SK-N-SH (cell line): ENCODE results near the gene ACTN3. TPM values are rescaled to one million over a fixed set of nuclear protein-coding genes. Genes with fewer than 3 reads are reported as not detected.

ENCODE experiments used
- CTCF ChIA-PET: fragments of 300-600, 350-600 bp; formaldehyde crosslinking; extraction: SDS; loops from one replicate; lab custom pipeline; 2021; lab: Yijun Ruan, JAX
- POLR2A ChIA-PET: fragments of 350-600 bp; sonication (Branson Sonifier 250); formaldehyde crosslinking; extraction: SDS; loops from one replicate; lab custom pipeline; 2020; ENCODE audit warnings: antibody characterized with exemption, inconsistent platforms; lab: Yijun Ruan, JAX
- DNase-seq: peaks from one replicate; pipeline ENCODE4 v3.0.0; 2012
- H2AFZ ChIP-seq: fragments of 200-600 bp; sonication (generic); 2 replicates; pipeline ENCODE4 v1.8.1; 2016; ENCODE audit warnings: antibody characterized with exemption, mild to moderate bottlenecking, low read depth
- H3F3A ChIP-seq: fragments of 200-600 bp; sonication (generic); replicated peaks from 2 replicates; pipeline ENCODE3; 2016; ENCODE audit warnings: antibody characterized with exemption, mild to moderate bottlenecking; ENCODE audit not compliant: insufficient read depth
- H3K27ac ChIP-seq, 2 experiments: fragments of 200-500 bp in 1 of 2; fragments of 200-600 bp in 1 of 2; sonication (Bioruptor generic) in 1 of 2; sonication (generic), shearing (Covaris generic) in 1 of 2; 2 replicates each; pipeline versions ENCODE4 v1.5.1 to v1.6.1; 2014 to 2016; ENCODE audit warnings: low read depth in 2 of 2, inconsistent platforms in 1 of 2, low read length in 1 of 2, mild to moderate bottlenecking in 1 of 2, mixed read lengths in 1 of 2
- H3K27me3 ChIP-seq: fragments of 200-600 bp; sonication (generic), shearing (Covaris generic); 2 replicates; pipeline ENCODE4 v1.6.1; 2016; ENCODE audit warnings: mixed run types; ENCODE audit not compliant: insufficient read depth
- H3K36me3 ChIP-seq, 2 experiments: fragments of 200-500 bp in 1 of 2; fragments of 200-600 bp in 1 of 2; sonication (Bioruptor generic) in 1 of 2; sonication (generic) in 1 of 2; replicated peaks in 1 of 2; 2 replicates each; pipeline versions ENCODE3 to v1.5.1; 2014 to 2016; ENCODE audit warnings: low read length in 1 of 2, mild to moderate bottlenecking in 1 of 2; ENCODE audit not compliant: insufficient read depth in 2 of 2, control insufficient read depth in 1 of 2
- H3K4me1 ChIP-seq, 2 experiments: fragments of 200-500 bp in 1 of 2; fragments of 200-600 bp in 1 of 2; sonication (Bioruptor generic) in 1 of 2; sonication (generic), shearing (Covaris generic) in 1 of 2; 2 replicates each; pipeline versions ENCODE4 v1.5.1 to v1.6.1; 2014 to 2016; ENCODE audit warnings: low read depth in 1 of 2, low read length in 1 of 2, mixed run types in 1 of 2; ENCODE audit not compliant: insufficient read depth in 2 of 2, control insufficient read depth in 1 of 2
- H3K4me2 ChIP-seq: fragments of 200-600 bp; sonication (generic), shearing (Covaris generic); 2 replicates; pipeline ENCODE4 v1.6.1; 2017; ENCODE audit warnings: mixed run types
- H3K4me3 ChIP-seq, 2 experiments: fragments of 200-500 bp in 1 of 2; fragments of 200-600 bp in 1 of 2; sonication (Bioruptor generic) in 1 of 2; sonication (generic), shearing (Covaris generic) in 1 of 2; 2 replicates each; pipeline versions ENCODE4 v1.5.1 to v1.8.1; 2014 to 2016; ENCODE audit warnings: low read depth in 2 of 2, inconsistent platforms in 1 of 2, low read length in 1 of 2, mild to moderate bottlenecking in 1 of 2, mixed read lengths in 1 of 2, moderate library complexity in 1 of 2
- H3K79me2 ChIP-seq: fragments of 200-600 bp; sonication (generic); 2 replicates; pipeline ENCODE4 v1.8.1; 2017; ENCODE audit warnings: mild to moderate bottlenecking; ENCODE audit not compliant: insufficient read depth
- H3K9ac ChIP-seq: fragments of 200-600 bp; sonication (generic); 2 replicates; pipeline ENCODE4 v1.6.1; 2017; ENCODE audit warnings: mixed run types
- H3K9me2 ChIP-seq: fragments of 200-600 bp; sonication (generic); 2 replicates; pipeline ENCODE4 v1.6.1; 2017; ENCODE audit warnings: mixed run types
- H3K9me3 ChIP-seq: fragments of 200-600 bp; sonication (generic); 2 replicates; pipeline ENCODE4 v1.6.1; 2017; ENCODE audit warnings: mixed run types, mild to moderate bottlenecking, moderate library complexity
- H4K20me1 ChIP-seq: fragments of 200-600 bp; sonication (generic); 2 replicates; pipeline ENCODE4 v1.6.1; 2017; ENCODE audit warnings: mild to moderate bottlenecking, mixed run types; ENCODE audit not compliant: insufficient read depth
- CHD2 ChIP-seq: fragments of 150-350 bp; IDR thresholded peaks from 2 replicates; pipeline ENCODE4 v1.6.1; 2018; ENCODE audit warnings: low read length; ENCODE audit not compliant: partially characterized antibody
- EP300 ChIP-seq, 2 experiments: IDR thresholded peaks; 2 replicates each; pipeline versions ENCODE4 v1.4.0 to v1.6.1; 2012; ENCODE audit warnings: borderline replicate concordance in 1 of 2, low read depth in 1 of 2, low read length in 1 of 2
- EZH2phosphoT487 ChIP-seq: fragments of 200-600 bp; sonication (generic); IDR thresholded peaks from 2 replicates; pipeline ENCODE4 v1.6.1; 2017; ENCODE audit warnings: low read depth, mixed run types, mild to moderate bottlenecking, antibody characterized with exemption, moderate library complexity, borderline replicate concordance
- FOXJ3 ChIP-seq: sonication (generic); formaldehyde crosslinking; IDR thresholded peaks from 2 replicates; pipeline ENCODE4 v1.5.1; 2020; ENCODE audit warnings: mild to moderate bottlenecking, missing genetic modification reagents
- FOXM1 ChIP-seq: IDR thresholded peaks from 2 replicates; pipeline ENCODE4 v1.4.0; 2012; ENCODE audit warnings: low read depth, mild to moderate bottlenecking
- GABPA ChIP-seq: IDR thresholded peaks from 2 replicates; pipeline ENCODE4 v1.4.0; 2012; ENCODE audit warnings: low read depth, mild to moderate bottlenecking
- IRF3 ChIP-seq: fragments of 150-350 bp; IDR thresholded peaks from 2 replicates; pipeline ENCODE4 v1.6.1; 2016; ENCODE audit warnings: mild to moderate bottlenecking, low read depth, low read length
- JUND ChIP-seq: IDR thresholded peaks from 2 replicates; pipeline ENCODE4 v1.4.0; 2012
- MEF2A ChIP-seq: IDR thresholded peaks from 2 replicates; pipeline ENCODE4 v1.4.0; 2012; ENCODE audit warnings: low read depth, borderline replicate concordance
- MXI1 ChIP-seq: IDR thresholded peaks from 2 replicates; pipeline ENCODE4 v1.6.1; 2012; ENCODE audit warnings: mild to moderate bottlenecking, low read depth, low read length, improper control_type of control experiment
- NFIC ChIP-seq: IDR thresholded peaks from 2 replicates; pipeline ENCODE4 v1.4.0; 2012; ENCODE audit warnings: borderline replicate concordance
- NRF1 ChIP-seq: IDR thresholded peaks from 2 replicates; pipeline ENCODE4 v1.6.1; 2012; ENCODE audit warnings: low read depth, mild to moderate bottlenecking, low read length
- POLR2AphosphoS5 ChIP-seq: IDR thresholded peaks from 2 replicates; pipeline ENCODE4 v1.6.1; 2012; ENCODE audit warnings: low read depth, low read length
- RXRA ChIP-seq: IDR thresholded peaks from 2 replicates; pipeline ENCODE4 v1.4.0; 2012; ENCODE audit warnings: low read depth, mild to moderate bottlenecking, borderline replicate concordance
- TCF12 ChIP-seq: IDR thresholded peaks from 2 replicates; pipeline ENCODE4 v1.4.0; 2012
- YY1 ChIP-seq: IDR thresholded peaks from 2 replicates; pipeline ENCODE4 v1.4.0; 2012; ENCODE audit warnings: low read depth, mild to moderate bottlenecking
- WGBS: methylation state at CpG from one replicate; pipeline ENCODE4 v1.1.6; 2017; ENCODE audit warnings: low lambda C conversion rate; 5-methylcytosine and 5-hydroxymethylcytosine counted together
- polyA plus RNA-seq, 3 experiments: library from polyadenylated mRNA; depleted of rRNA; stranded (reverse); fragments of >200 nt; gene quantifications; 2 replicates each; pipeline ENCODE4 v1.2.3, GENCODE V29; 2012
- TF ChIP-seq, protein P1 (sequence below): IDR thresholded peaks from 2 replicates; pipeline ENCODE4; 2012
- TF ChIP-seq, protein P2 (sequence below): IDR thresholded peaks from 2 replicates; pipeline ENCODE4 v1.4.0; 2012; ENCODE audit warnings: low read depth, borderline replicate concordance

The ACTN3 gene
- polyA plus RNA-seq, 1 of the 3 experiments (the other 2 are of a cell fraction), result 0.02 TPM

DNA sequence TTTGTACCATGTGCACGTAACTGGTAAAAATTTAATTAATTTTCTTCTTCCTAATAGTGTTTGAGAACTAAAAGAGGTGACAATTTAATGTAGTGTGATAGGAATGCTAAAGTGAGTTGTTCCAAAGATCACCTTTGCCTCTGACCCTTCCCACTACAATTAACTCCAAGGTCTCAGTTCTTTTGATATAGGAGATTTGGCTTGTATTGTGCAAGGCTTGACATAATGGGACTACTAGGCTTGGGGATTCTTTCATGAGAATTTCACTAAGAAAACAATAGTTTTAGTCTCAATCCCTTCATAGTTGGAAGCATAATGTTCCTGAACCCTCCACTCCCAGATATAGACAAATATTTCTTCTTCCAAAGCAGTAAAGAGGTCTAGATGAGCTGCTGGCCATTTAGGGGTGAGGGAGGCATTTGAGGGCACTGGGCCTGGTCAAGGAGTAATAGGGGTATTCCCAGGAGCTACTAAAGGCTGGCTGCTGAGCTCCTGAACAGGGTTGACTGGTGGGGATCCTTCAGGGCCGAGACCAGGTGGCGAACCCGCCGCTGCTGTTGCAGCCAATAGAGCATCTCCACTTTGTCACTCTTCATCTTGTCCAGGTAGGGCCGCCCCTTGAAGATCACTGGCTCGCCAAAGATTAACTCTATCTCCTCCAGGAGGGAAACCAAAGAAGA lies 43.4 kb downstream of the ACTN3 start:
- Histone ChIP-seq H3K36me3 (no peaks in the 10 kb centered on the region), H3K9me3 (no peaks in the 10 kb centered on the region), H3K9me2 (no peaks in the 10 kb centered on the region), H3K27me3 (no peaks in the 10 kb centered on the region), H2AFZ (no peak overlapping the region), H3K79me2 (peaks cover 18% of the 10 kb centered on the region), H3K4me2 (no peak overlapping the region), H3K4me3 (no peak overlapping the region), H3K27ac (no peak overlapping the region), H3F3A (no peaks in the 10 kb centered on the region), H4K20me1 (no peaks in the 10 kb centered on the region), H3K9ac (no peak overlapping the region), H3K4me1 (peaks cover 4 to 14% of the 10 kb centered on the region in 2 experiments; a peak in 1 of 4 replicates)
- no peak for TF ChIP-seq EZH2phosphoT487
- no peak for TF ChIP-seq TCF12
- TF ChIP-seq MXI1, result no peak
- no peak for TF ChIP-seq JUND
- TF ChIP-seq FOXM1, result no peak
- TF ChIP-seq GABPA, result no peak
- TF ChIP-seq FOXJ3 (CRISPR knock-in tag), result no peak
- TF ChIP-seq, protein P1, sequence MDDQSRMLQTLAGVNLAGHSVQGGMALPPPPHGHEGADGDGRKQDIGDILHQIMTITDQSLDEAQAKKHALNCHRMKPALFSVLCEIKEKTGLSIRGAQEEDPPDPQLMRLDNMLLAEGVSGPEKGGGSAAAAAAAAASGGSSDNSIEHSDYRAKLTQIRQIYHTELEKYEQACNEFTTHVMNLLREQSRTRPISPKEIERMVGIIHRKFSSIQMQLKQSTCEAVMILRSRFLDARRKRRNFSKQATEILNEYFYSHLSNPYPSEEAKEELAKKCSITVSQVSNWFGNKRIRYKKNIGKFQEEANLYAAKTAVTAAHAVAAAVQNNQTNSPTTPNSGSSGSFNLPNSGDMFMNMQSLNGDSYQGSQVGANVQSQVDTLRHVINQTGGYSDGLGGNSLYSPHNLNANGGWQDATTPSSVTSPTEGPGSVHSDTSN, result no peak
- no peak for TF ChIP-seq NRF1
- TF ChIP-seq IRF3, result no peak
- no peak for TF ChIP-seq MEF2A
- TF ChIP-seq POLR2AphosphoS5, result no peak
- no peak for TF ChIP-seq YY1
- no peak for TF ChIP-seq RXRA
- no peak for TF ChIP-seq EP300 (IDR thresholded peaks at IDR 0.05; ENCODE audit: borderline replicate concordance in 1 of 2, low read depth in 1 of 2, low read length in 1 of 2)
- TF ChIP-seq, protein P2, sequence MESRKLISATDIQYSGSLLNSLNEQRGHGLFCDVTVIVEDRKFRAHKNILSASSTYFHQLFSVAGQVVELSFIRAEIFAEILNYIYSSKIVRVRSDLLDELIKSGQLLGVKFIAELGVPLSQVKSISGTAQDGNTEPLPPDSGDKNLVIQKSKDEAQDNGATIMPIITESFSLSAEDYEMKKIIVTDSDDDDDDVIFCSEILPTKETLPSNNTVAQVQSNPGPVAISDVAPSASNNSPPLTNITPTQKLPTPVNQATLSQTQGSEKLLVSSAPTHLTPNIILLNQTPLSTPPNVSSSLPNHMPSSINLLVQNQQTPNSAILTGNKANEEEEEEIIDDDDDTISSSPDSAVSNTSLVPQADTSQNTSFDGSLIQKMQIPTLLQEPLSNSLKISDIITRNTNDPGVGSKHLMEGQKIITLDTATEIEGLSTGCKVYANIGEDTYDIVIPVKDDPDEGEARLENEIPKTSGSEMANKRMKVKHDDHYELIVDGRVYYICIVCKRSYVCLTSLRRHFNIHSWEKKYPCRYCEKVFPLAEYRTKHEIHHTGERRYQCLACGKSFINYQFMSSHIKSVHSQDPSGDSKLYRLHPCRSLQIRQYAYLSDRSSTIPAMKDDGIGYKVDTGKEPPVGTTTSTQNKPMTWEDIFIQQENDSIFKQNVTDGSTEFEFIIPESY, result no peak
- no peak for TF ChIP-seq NFIC
- no peak for TF ChIP-seq CHD2
- ChIA-PET POLR2A (interaction anchor here (0.6 kb wide), 1 partner anchor 48 kb away, joined by 3 read pairs; no protein-coding TSS in a partner anchor), CTCF (interaction anchor here (1.2 to 2.0 kb wide), 4 partner anchors 9 to 88 kb away, joined by 4 to 10 read pairs (median 6); partner anchors contain the start of gene RBM4B)
- DNase-seq, result no peak
- WGBS, result 94% methylated on average over 4 of the region's 7 CpGs
